NB4 (cell line): Measurements from ENCODE around the gene UNC13C.

Source experiments
- CTCF ChIP-seq: IDR thresholded peaks from one replicate; pipeline ENCODE4 v1.5.1; 2012; ENCODE audit warnings: low read depth, low read length
- MYC ChIP-seq: IDR thresholded peaks from 2 replicates; pipeline ENCODE4 v1.6.1; 2011; ENCODE audit warnings: low read depth, low read length

GRCh38 chr15:54481819-54482218 lies 503.6 kb downstream of the UNC13C start:
- TF ChIP-seq CTCF (no peak), MYC (no peak)
